HS-5 (cell line): Measurements from ENCODE around the gene GLCE.
"Not testable (repeated sequence)": the region's sequence is repeated elsewhere in the genome, so short reads cannot be mapped to it uniquely, and the experiment has no call there.

ENCODE experiments used
- DNase-seq: peaks from one replicate; pipeline ENCODE4 v3.0.0-alpha.2; 2012; ENCODE audit warnings: low read depth

GLCE gene

DNA sequence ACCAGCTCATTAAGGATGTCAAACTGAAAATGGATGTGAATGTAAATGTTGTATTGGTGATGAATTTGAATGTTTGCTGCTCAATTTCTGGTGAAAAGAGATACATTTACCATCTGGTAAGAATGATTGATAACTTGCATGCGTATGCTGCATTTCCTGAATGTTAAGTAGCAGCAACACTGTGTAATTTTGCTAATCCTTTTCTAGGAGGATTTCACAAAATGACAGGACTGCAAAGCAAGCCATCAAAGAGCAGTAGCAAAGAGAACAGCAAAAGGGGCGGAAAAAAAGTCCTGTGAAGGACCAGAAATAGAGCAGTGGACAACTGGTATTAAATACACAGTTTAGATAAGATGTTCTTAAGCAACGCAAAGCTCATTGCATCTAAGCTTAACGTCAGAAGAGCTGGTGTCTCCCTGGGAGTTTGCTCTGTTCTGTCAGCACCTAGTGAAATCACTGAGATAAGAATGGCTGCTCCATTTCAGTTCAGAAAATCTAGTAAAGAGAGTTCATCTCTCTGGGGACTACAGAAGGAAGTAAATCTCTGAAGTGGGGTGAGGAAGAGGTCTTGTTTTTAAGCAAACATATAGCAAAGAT, 114.7 kb downstream of the GLCE start:
- DNase-seq: no peak

DNA sequence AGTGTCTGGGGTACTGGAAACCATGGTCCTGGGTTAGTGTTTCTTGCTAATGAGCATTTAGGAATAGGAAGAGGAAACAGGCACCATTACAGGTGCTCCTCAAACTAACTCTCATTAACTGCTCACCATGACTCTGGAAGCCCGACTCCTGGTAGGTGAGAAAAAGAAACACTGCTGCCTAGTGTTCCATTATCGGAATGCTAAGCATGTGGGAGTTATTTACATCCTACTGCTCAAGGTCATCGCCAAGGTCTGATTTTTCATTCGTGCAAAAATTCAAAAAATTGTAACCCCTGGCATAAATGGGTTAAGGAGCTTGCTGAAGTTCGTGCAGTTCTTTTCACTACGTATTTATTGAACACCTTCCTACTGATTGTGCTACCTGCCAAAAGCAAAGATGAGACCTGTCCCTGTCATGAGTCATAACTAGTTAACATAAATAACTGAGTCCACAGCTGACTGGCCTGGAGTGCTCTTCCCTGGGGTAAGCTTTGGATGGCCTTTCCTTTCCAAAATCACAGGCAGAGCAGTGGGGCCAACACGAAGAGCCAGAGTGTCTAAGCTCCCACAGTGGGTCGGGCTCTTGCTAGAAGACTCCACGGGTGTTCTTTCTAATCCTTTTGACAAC, 115.6 kb downstream of the GLCE start:
- DNase-seq: no peak

DNA sequence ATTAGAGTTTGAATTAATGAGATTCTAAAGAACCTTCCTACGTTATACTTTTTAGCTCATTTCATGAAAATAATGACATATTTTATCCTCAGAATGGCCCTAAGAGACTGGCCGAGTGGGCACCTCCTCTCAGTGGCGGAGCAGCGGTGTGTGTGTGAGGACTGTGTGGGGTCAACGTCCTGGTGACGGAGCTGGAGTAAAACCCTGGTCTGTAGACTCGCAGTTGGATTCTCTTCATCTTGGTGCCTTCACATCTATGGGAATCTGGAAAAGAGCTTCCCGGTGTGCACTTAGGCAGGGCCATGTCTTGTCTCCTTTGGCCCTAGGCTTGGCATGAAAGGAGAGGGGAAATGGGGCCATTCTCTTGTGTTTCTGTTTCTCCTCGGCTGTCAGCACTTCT, 116.9 kb downstream of the GLCE start:
- DNase-seq: no peak

DNA sequence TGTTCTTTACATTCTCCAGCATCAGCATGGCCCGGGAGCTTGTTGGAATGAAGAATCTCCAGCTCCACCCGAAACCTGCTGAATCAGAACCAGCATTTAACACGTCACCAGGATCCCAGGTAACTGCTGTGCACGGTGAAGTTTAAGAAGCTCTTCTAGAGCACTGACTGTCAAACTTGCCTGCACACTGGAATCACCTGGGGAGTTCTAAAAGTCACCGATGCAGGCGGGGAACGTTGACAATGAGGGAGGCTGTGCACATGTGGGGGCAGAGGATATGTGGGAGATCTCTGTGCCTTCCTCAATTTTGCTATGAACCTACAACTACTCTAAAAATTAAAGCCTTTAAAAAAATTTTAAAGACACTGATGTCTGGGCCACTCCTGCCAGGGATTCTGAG, 119.2 kb downstream of the GLCE start:
- no peak for DNase-seq

DNA sequence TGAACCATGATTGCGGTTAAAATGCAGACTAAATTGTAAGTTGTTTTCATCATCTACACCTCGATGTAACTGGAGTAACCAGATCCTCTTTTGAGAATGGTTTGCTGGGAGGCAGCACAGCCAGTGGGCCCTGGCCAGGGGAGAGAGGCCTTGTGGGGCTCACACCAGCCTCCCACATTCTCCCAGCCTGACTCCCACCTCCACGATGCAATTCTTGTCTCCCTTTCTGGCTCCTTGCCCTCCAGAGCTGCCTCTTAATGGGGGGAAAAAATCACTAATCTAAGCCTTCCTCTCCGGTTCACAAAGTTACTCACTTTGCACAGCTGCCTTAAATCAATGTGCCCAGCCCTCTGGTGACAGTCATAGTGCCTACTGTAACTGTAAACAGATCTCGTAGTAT, 120.3 kb downstream of the GLCE start:
- no peak for DNase-seq

DNA sequence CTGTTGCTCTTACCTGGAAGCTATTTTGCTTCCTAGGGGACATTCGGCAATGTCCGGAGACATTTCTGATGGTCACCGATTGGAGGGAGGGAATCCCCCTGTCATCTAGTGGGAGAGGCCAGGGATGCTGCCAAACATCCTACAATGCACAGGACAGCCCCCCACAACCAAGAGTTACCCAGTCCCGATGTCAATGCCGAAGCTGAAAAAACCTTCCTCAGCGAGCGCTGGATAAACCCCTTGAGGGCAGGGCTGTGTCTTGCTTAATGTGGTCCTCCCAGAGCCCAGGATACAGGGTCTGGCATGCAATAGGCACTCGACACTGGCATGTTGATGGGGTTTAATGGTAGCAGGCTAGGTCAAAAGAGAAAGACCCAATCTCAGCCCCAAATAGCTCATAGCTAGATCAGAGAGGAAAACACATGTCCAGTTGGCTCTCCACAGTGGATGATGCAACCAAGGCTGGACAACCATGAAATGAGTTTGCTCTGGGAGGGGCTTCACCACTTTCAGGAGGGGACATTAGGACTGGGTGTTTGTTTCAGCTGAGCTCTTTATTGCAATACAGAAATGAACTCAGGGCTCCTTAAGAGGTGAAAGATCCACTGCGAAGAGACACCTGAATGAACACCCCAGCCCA, 121.8 kb downstream of the GLCE start:
- DNase-seq: no peak

DNA sequence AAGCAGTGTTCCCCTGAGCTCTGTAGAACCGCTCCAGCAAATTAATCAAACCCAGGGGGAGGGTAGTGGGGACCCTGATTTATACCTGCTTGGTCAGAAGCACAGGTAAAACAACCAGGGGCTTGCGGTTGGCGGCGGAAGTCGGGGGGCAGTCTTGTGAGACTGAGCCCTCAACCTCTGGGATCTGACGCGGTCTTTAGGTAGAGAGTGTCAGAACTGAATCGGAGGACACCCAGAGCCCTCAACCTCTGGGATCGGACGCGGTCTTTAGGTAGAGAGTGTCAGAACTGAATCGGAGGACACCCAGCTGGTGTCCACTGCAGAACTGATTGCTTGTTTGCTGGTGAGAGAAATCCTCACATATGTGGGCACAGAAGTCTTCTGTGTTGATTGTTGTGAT, 125.4 kb downstream of the GLCE start:
- no peak for DNase-seq

DNA sequence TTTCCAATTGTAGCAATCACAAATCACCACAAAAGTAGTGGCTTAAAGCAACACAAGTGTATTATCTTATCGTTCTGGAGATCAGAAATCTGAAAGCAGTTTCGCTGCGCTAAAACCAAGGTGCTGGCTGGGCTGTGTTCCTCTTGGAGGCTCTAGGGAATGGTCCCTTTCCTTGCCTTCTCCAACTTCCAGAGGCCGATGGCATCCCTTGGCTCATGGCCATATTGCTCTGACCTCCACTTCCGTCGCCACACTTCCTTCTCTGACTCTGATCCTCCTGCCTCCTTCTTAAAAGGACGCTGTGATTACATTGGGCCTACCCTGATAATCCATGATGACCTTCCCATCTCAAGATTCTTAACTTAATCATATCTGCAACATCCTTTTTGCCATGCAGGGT, 127.6 kb downstream of the GLCE start:
- no peak for DNase-seq

DNA sequence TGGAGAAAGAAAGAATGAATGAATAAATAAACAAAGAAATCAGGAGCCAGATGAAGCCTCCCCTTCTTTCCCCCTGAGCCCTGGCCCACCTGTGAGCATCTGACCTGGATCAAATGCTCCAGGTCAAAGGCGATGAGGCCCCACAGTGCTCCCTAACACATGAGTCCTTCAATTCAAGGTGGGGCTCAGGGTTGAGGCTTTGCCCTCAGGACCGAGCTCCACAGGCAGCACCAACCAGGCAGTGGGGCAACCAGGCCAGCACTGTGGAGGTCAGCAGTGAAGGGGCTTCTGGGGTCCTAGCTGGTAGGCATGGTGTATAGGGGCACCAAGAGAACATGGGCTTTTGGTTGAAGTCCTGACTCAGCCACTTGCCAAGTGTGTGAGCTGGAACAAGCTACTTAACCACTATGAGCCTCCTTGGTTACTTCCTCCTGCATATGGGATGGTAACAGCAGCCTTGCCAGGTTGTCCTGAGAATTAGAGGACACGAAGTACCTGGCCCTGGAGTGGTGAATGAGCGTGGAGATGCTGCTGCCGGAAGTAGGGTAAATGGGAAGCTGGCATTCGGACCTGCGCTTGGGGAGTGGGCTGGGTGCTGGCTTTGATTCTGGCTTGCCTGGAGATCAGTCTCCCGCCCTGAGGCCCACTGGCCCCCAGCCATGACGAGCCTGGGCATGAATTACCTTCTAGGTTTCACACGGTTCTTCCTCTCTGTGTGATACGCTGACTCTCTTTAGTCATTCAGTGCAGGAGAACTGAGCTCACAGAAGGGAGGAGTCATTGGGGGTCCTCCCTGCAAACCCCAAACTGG, 128.3 kb downstream of the GLCE start:
- no peak for DNase-seq

DNA sequence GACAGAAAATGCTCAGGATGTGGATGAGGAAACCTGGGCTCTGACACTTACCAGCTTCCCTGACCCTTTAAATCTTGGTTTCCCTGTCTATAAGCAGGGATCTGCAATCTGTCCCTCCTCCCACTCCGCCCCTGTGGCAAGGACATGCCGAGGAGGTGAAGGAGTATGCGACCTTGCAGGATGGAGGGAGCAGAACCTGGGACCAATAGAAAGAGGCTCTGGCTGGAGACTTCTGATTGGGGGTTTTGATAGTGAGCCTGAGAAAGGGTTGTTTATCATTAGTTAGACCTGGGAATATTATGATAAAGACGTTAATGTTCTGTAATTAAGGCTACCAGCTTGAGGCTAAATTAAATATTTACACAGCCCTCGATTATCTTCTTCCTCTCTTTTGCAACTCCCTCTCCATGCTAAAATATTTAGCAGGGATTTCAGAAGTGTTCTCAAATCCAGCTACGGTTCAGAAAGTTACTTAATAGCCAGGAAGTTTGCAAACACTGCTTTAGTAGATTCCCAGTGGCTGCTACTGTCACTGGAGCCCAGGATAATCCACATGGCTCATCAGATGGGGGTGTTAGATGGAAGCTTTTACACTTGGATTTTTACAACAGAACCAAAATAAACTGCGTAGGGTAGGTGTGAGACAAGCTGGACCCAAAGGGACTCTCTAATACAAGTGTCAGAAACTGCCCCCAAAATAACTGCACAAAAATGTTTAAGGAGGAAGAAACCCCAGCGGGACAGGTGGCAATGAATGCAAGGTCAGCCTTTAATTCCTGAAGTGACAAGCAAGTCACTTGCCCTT, 129.1 kb downstream of the GLCE start:
- no peak for DNase-seq

DNA sequence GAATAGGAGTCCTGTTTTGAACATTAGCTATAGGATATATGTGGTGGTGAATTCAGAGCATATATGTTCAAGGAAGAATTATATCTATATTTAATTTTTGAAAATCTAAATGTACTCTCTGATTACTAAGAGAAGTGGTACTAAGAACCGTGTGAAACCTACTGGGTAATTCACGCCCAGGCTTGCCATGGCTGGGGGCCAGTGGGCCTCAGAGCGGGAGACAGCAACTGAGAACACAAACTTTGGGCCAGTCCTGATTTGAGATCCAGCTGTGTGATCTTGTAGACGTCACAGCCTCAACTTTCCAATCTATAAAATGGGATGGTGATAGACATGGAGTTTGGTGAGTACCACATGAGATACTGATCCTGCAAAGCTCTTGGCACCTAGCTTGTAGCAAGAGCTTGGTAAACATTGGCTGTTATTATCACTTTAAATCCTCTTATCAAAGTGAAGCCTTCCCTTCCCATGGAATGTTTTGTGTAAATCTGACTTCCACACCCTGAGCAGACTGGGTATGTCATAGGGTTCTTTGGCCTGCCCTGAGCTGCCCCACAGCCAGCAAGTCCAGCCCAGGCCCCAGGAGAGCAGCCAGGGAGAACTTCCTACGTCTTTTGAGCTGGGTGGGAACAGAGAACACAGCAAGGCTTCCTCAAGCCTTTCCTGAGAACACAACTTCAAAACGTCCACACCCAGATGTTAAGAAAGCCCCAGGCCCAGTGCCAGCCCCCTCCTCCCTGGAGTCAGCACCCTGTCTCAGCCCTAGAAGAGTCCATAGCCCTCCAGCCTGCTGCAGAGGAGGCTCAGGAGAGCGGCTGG, 130.1 kb downstream of the GLCE start:
- no peak for DNase-seq

DNA sequence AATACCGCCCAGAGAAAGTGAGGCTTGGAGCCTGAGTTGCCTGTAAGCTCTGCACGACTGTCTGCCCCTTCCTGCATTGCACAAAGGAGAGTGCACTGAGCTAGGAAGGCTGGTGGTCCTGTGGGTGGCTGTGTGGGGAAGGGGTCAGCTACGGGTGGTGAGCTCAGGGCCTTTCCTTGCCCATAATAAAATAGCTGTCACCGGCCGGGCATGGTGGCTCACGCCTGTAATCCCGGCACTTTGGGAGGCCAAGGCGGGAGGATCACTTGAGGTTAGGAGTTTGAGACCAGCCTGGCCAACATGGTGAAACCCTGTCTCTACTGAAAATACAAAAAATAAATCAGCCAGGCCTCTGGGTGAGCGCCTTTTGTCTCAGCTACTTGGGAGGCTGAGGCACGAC, 131.2 kb downstream of the GLCE start:
- DNase-seq: not testable (repeated sequence)

DNA sequence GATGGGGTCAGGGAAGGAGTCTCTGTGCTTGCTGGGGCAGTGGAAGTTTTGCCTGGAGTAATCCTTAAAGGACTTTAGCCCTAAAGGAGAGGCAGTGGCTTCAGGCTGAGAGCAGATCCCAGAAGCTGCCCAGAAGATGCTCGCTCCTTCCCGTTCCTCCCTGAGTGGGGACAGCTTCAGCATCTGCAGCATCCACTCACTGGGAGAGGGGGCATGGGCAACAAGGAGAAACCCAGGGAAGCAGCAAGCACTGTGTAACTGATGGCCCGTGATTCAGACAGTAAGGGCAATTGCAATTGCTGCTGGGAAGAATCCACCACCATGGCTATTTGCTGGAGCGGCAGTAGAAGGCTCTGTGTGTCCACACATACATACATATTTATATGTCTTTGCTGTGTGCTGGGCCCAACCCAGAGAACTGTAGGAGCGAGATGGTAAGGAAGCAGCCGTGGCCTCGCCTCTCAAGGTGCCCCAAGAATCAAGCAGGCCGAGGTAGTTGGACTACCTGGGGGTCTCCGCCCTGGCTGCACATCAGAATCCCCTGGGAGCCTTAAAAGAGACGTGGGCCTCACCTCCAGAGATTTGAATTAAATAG, 132.5 kb downstream of the GLCE start:
- DNase-seq: no peak

DNA sequence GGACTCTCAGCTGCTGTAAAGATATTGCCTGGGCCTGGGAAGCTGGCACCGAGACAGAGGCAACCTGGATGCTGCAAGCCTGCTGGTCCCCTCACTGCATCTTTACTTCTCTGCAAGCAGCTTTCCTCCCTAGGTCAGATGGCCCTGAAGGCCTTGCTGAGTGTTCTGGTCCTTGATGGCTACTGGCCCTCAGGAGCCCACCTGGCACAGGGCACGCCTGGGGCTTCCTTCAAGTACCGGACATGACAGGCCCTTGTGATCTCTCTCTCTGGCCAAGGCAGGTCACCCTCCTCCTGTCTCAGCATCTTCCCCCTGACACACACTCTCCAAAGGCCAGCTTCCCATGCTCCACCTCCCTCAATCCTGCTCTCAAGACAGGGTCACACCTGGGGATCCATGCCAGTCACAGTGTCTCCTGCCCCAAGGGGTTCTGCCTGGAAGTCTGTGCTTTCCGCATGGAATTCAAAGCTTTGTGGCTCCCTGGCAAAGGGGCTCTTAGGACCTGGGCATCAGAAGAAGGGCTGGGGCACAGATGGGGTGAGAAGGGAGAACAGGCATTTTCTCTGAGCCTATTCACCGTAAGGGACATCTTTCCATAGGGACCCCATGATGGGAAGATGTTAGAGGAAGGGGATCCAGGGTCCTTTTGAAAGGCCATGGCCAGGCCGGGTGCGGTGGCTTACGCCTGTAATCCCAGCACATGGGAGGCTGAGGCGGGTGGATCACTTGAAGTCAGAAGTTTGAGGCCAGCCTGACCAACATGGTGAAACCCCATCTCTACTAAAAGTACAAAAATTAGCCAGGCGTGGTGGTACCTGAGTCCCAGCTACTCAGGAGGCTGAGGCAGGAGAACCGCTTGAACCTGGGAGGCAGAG, 133.5 kb downstream of the GLCE start:
- DNase-seq: no peak

DNA sequence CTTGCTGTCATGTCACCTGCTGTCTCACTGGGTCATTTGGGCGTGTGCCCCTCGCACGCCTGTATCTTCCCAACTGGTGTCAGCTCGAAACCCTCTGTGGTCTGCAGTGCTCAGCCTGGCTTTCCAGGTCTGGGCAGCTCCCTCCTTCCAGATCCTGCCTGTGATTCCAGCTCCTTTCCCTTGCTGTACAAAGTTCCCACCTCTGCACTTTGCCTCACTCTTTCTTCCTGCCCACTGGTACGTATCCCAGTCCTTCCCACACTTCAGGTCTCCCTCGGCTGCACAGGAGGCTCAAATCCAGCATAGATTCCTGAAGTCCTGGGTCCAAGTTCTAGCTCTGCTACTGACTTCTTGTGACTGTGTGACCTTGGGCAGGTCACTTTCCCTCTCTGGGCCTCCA, 136.2 kb downstream of the GLCE start:
- DNase-seq: no peak

DNA sequence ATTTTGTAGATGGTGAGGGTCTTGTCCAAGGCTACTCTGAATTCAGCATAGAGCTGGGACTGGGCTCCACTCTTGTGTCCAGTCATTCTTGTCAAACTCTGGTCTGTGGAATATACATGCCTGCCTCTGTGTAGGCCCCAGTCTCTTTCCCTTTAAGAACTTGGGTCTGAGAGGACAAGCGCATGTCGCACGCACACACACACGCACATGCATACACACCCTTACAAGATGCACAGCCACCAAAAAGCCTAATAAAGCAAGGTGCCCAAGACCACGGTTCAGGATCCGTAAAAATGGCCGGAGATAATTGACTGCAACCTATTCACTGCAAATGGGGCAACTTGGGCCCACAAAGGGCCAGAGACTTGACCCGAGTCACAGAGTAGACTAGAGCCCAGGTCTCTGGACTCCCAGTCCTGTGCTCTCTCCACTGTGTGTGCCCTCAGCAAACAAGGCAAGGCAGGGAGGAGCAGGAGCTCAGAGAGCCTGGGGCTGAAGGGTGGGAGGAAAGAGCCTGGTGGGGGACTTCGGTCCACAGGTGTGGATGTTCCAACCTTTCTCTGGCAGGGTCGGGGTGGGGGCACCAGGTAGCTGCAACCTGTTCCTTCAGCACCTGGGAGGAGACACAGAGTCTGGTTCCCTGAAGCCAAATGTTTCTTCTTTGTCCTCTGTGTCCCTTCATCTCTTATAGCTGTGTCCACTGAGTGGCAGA, 137.4 kb downstream of the GLCE start:
- DNase-seq: no peak

DNA sequence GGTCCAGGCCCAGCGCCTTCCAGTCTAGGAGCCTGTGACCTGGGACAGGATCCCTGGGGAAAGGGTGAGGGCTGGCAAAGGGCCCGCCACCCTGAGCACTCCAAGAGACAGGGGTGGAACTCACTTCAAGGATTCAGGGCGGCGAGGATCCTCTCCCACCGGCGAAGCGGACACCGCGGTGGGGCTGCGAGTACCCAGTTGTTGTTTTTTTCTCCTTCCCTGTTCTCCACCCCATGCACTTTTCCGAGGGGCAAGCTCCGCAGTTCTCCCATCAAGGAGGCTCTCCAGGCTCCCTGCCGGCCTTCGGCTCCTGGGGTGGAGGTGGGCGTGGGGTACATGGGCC, 137.9 kb downstream of the GLCE start:
- no peak for DNase-seq

DNA sequence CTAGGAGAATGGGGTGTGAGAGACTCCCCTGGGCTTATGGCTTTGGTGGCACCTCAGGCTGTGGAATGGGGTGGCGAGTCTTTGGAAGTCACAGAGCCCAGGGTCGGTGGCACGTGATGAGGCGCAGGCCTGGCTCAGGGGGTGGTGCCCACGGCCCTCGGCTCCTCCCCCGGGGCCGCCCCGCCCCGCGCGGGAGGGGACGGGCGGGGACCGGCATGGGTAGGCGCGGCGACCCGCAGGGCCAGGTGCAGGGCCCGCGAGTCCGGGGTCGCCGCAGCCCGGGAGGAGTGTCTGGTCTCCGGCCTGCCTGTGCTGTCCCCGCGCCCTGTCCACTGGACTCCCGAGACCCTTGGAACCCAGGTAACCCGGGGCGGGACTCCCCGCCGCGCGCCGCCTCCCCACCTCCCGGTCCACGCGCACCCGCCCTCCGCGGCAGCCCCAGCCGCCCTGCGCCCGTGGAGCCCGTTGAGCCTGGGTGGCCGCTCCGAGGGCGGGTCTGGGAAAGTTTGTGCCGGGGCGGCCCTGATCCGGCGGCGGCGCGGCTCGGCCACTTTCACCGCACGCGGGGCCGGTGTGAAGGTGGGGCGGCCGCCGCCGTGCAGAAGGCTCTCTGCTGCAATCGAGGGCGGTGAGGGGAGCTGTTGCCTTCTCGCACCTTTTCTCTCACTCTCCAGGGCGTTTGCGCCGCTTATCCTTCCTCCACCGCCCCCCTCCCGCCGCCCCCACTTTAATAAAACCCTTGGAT, 138.4 kb downstream of the GLCE start, which contains the start of gene PAQR5:
Gene PAQR5 (plus strand): TSS at position 216 of the 745 bp plus-strand sequence. CDS start 61,169 bp downstream, outside the sequence.
- DNase-seq: no peak
